Measurements from ENCODE around the gene TTC33. TPM values are rescaled to one million over a fixed set of nuclear protein-coding genes. Genes with fewer than 3 reads are reported as not detected.

TTC33 gene
- total RNA-seq, 6 experiments from 2014 or later: 5.6 to 9.2 (median 7.0) TPM

- Histone ChIP-seq H3K36me3 (peaks cover 8 to 58% (median 34%) of the 10 kb centered on the region in 4 donors), H3K27ac (no peak overlapping the region)
- no peak for ATAC-seq
Observed at GRCh38 chr5:40762705-40763104, 6.9 kb upstream of the TTC33 start.

GRCh38 chr5:40757400-40757799 is 1.6 kb upstream of the TTC33 start:
- WGBS (ENCODE audit: insufficient coverage, low coverage, low lambda C conversion rate, missing lambda C conversion rate): 97% methylated on average over 2 of the region's 2 CpGs

More at GRCh38 chr5:40762705-40763104, 6.9 kb upstream of the TTC33 start:
- no peak for DNase-seq
- no peak for TF ChIP-seq CTCF (IDR thresholded peaks at IDR 0.05)
- TF ChIP-seq POLR2A (IDR thresholded peaks at IDR 0.05): no peak
- no peaks in the 10 kb centered on the region for H3K9me3 ChIP-seq
- intact Hi-C loops (cut with DNase I): no loop called here
- WGBS (ENCODE audit: insufficient coverage, low coverage, low lambda C conversion rate, missing lambda C conversion rate): 92% methylated on average over 2 of the region's 2 CpGs
- H3K4me1 ChIP-seq: no peaks in the 10 kb centered on the region
- H3K4me3 ChIP-seq: no peak overlapping the region
- H3K27me3 ChIP-seq: no peaks in the 10 kb centered on the region

DNA sequence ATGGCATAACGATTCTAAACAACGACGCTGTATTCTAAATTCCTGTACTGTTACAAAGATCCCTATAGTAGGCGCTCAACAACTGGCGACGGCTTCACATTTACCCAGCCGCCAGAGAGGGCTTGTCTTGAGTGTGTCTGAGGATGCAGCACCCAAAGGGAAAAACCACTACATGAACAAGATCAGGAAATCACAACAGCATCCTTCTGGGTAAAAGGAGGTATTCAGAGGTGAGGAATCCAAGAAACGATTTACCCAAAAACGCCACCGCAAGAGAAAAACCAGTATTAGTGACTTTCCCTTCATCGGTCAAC is 711 bp downstream of the TTC33 start:
- Histone ChIP-seq H3K4me1 (peaks cover 0 to 8% (median 4%) of the 10 kb centered on the region in 4 donors), H3K4me3 (peak overlapping the region; percentile 66 to 85 (median 85)), H3K27me3 (no peaks in the 10 kb centered on the region), H3K36me3 (no peaks in the 10 kb centered on the region), H3K27ac (peak overlapping the region; percentile 70 to 94 (median 89)), H3K9me3 (no peaks in the 10 kb centered on the region)
- no peak for TF ChIP-seq POLR2A (IDR thresholded peaks at IDR 0.05)
- peak; percentile 48 to 67 (median 64) for TF ChIP-seq CTCF (IDR thresholded peaks at IDR 0.05)
- WGBS (ENCODE audit: insufficient coverage, low coverage, low lambda C conversion rate, missing lambda C conversion rate): 0% methylated on average over 11 of the region's 11 CpGs
- ATAC-seq: peak; percentile 74 to 88 (median 83)
- intact Hi-C loops (cut with DNase I): loop anchor here in 1 of 2 donors (5.0 kb wide), 1 partner anchor 77 kb away; no protein-coding TSS in a partner anchor
- DNase-seq: peak; percentile 56 to 71 (median 66)

More at GRCh38 chr5:40757400-40757799, 1.6 kb upstream of the TTC33 start:
- Histone ChIP-seq H3K4me1 (peaks cover 0 to 8% (median 4%) of the 10 kb centered on the region in 4 donors), H3K9me3 (no peaks in the 10 kb centered on the region), H3K27ac (no peak overlapping the region), H3K4me3 (no peak overlapping the region), H3K27me3 (no peaks in the 10 kb centered on the region), H3K36me3 (peaks cover 0 to 13% (median 7%) of the 10 kb centered on the region in 4 donors)
- DNase-seq (no peak), ATAC-seq (no peak)
- TF ChIP-seq CTCF (IDR thresholded peaks at IDR 0.05) (no peak), POLR2A (IDR thresholded peaks at IDR 0.05) (no peak)
- intact Hi-C loops (cut with DNase I): loop anchor here in 1 of 2 donors (5.0 kb wide), 1 partner anchor 75 kb away; no protein-coding TSS in a partner anchor

GRCh38 chr5:40754381-40755092 is 1.2 kb downstream of the TTC33 start:
- no peaks in the 10 kb centered on the region for H3K36me3 ChIP-seq
- peaks cover 0 to 8% (median 4%) of the 10 kb centered on the region in 4 donors for H3K4me1 ChIP-seq
- H3K27me3 ChIP-seq: no peaks in the 10 kb centered on the region
- ATAC-seq: no peak
- 13% methylated on average over 6 of the region's 6 CpGs for WGBS (ENCODE audit: insufficient coverage, low coverage, low lambda C conversion rate, missing lambda C conversion rate)
- peak overlapping the region; percentile 70 to 94 (median 89) for H3K27ac ChIP-seq
- H3K4me3 ChIP-seq: peak overlapping the region; percentile 66 to 85 (median 85)
- intact Hi-C loops (cut with DNase I): loop anchor here in 1 of 2 donors (5.0 kb wide), 1 partner anchor 78 kb away; no protein-coding TSS in a partner anchor
- no peaks in the 10 kb centered on the region for H3K9me3 ChIP-seq
- no peak for DNase-seq
- TF ChIP-seq CTCF (IDR thresholded peaks at IDR 0.05): no peak
- no peak for TF ChIP-seq POLR2A (IDR thresholded peaks at IDR 0.05)

All from right lobe of liver (tissue), 6 donors.